ENCODE results near the gene PIP5KL1. TPM values are rescaled to one million over a fixed set of nuclear protein-coding genes. Genes with fewer than 3 reads are reported as not detected.

The PIP5KL1 gene
- total RNA-seq, 3 donors from 2014 or later (not counting 1 experiment from before 2014, with no cell fraction given) = 0.52 to 1.4 (median 0.97) TPM

DNA sequence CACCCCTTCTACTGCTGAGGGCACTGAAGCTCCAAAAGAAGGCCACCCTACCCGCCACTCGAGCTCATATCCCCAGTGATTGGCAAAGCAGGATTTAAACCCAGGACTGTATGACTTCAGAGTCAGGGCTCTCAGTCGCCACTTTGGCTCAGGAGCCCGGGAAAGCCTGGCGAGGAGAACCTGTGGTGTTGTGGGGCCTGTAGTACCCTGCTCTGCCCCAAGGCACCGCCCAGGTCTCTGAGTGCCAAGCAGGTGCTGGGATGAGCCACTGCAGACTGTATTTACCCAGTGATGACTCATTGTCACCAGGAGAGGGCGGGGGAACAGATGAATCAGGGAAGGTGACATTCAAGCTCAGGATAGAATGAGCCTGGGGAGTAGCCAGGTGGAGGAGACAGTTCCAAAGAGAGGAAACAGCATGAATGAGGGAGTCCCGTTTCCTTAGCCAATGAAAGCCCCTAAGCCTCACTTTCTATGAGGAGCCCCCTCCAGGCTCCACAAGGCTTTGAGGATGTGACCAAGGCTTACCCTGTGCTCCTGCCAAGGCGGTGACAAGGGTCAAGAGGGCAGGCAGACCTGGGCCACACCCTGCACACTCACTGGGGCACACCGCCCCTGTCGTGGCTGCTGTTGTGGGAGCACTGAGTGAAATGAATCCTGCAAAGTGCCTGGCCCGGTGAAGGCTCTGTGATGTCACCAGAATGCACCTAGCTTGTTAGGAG lies 24.9 kb upstream of the PIP5KL1 start:
- Mint-ChIP-seq H3K36me3 (no peaks in the 10 kb centered on the region), H3K4me1 (peaks cover 5 to 12% of the 10 kb centered on the region in 2 donors), H3K27me3 (ENCODE audit: low read depth in 2 of 2) (no peaks in the 10 kb centered on the region), H3K9me3 (no peaks in the 10 kb centered on the region), H3K4me3 (no peak overlapping the region), H3K27ac (peak overlapping the region in 1 of 2 donors; percentile 58)
- TF ChIP-seq, protein P1, sequence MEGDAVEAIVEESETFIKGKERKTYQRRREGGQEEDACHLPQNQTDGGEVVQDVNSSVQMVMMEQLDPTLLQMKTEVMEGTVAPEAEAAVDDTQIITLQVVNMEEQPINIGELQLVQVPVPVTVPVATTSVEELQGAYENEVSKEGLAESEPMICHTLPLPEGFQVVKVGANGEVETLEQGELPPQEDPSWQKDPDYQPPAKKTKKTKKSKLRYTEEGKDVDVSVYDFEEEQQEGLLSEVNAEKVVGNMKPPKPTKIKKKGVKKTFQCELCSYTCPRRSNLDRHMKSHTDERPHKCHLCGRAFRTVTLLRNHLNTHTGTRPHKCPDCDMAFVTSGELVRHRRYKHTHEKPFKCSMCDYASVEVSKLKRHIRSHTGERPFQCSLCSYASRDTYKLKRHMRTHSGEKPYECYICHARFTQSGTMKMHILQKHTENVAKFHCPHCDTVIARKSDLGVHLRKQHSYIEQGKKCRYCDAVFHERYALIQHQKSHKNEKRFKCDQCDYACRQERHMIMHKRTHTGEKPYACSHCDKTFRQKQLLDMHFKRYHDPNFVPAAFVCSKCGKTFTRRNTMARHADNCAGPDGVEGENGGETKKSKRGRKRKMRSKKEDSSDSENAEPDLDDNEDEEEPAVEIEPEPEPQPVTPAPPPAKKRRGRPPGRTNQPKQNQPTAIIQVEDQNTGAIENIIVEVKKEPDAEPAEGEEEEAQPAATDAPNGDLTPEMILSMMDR (IDR thresholded peaks at IDR 0.05) = no peak
- intact Hi-C loops (cut with micrococcal nuclease) = no loop called here
- 61% methylated on average over 12 of the region's 12 CpGs for WGBS (ENCODE audit: insufficient coverage)
- Histone ChIP-seq H3K27ac (ENCODE audit: low read length) (no peak overlapping the region), H3K4me3 (ENCODE audit: low read length) (no peak overlapping the region), H3K9me3 (ENCODE audit: control insufficient read depth, insufficient read depth, low read length) (no peaks in the 10 kb centered on the region), H3K27me3 (ENCODE audit: control insufficient read depth, insufficient read depth, low read length) (no peaks in the 10 kb centered on the region), H3K36me3 (ENCODE audit: control insufficient read depth, insufficient read depth, low read length) (no peaks in the 10 kb centered on the region), H3K4me1 (ENCODE audit: control insufficient read depth, insufficient read depth, low read length) (peaks cover 29% of the 10 kb centered on the region)
- ATAC-seq (peak; percentile 59 to 82 (median 75)), DNase-seq (peak in 1 of 2 donors; percentile 89)

DNA sequence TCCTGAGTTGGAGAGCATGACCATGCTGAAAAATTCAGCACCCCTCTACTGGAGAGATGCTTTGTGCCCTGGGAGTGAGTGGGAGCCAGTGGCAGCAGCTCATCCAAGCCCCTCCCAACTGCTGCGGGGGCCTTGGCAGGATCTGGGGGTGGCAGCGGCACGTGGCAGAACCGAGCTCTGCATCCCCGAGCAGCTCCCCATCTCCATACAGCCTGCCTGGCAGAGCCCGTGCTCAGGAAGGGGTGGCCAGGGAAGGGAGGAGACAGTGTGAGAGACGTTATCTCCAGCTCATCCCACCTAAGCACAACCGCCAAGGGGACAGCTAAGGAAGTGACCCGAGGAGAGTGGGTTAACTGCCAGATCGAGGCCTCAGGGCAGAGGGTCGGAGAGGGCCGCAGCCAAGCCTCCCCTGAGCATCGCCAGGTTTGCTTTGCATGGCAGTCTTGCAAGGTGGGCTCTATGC lies 24.3 kb upstream of the PIP5KL1 start:
- DNase-seq (no peak), ATAC-seq (no peak)
- Histone ChIP-seq H3K27ac (ENCODE audit: low read length) (no peak overlapping the region), H3K27me3 (ENCODE audit: control insufficient read depth, insufficient read depth, low read length) (no peaks in the 10 kb centered on the region), H3K36me3 (ENCODE audit: control insufficient read depth, insufficient read depth, low read length) (no peaks in the 10 kb centered on the region), H3K9me3 (ENCODE audit: control insufficient read depth, insufficient read depth, low read length) (no peaks in the 10 kb centered on the region), H3K4me1 (ENCODE audit: control insufficient read depth, insufficient read depth, low read length) (peaks cover 23% of the 10 kb centered on the region), H3K4me3 (ENCODE audit: low read length) (no peak overlapping the region)
- TF ChIP-seq, protein P1 (IDR thresholded peaks at IDR 0.05) = no peak
- no peaks in the 10 kb centered on the region for H3K9me3 Mint-ChIP-seq
- H3K27me3 Mint-ChIP-seq (ENCODE audit: low read depth in 2 of 2) = no peaks in the 10 kb centered on the region
- WGBS (ENCODE audit: insufficient coverage) = 89% methylated on average over 13 of the region's 13 CpGs
- intact Hi-C loops (cut with micrococcal nuclease) = no loop called here
- no peaks in the 10 kb centered on the region for H3K36me3 Mint-ChIP-seq
- peaks cover 5 to 7% of the 10 kb centered on the region in 2 donors for H3K4me1 Mint-ChIP-seq
- no peak overlapping the region for H3K4me3 Mint-ChIP-seq
- H3K27ac Mint-ChIP-seq = no peak overlapping the region

DNA sequence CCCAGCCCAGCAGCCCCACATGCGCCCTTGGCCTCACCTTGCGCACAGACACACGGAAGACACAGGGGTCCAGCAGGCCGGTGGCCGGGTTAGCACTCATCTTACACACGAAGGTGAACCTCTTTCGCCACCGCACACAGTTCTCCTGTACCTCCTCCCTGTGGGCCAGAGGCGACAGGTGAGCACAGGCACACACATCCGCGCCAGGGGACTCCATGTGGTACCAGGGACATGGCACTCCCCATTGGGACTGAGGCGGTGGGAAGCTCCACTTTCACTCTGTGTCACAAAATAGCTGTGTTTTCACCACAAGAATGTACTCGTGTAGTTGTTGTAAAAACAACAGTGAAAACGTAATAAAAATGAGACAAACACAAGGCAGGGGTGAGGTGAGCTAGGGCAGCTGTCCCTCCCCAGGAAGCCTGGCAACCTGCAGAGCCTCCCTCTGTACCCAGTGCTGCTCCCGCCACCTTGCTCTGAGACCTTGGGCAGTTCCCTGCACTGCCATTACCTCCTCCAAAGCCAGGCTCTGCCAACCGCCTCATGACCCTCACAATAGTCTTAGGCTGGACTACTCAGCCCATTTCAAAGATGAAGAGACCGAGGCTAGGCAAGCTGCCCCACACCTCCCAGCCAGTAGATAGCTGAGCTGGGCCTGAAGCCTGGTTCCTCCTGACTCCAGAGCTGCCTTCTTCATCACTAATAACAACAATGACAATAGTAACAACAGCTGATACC lies 23.4 kb upstream of the PIP5KL1 start:
- intact Hi-C loops (cut with micrococcal nuclease) = no loop called here
- Histone ChIP-seq H3K4me3 (ENCODE audit: low read length) (no peak overlapping the region), H3K27me3 (ENCODE audit: control insufficient read depth, insufficient read depth, low read length) (no peaks in the 10 kb centered on the region), H3K4me1 (ENCODE audit: control insufficient read depth, insufficient read depth, low read length) (peaks cover 23% of the 10 kb centered on the region), H3K36me3 (ENCODE audit: control insufficient read depth, insufficient read depth, low read length) (no peaks in the 10 kb centered on the region), H3K9me3 (ENCODE audit: control insufficient read depth, insufficient read depth, low read length) (no peaks in the 10 kb centered on the region), H3K27ac (ENCODE audit: low read length) (no peak overlapping the region)
- Mint-ChIP-seq H3K4me3 (no peak overlapping the region), H3K4me1 (peaks cover 5 to 7% of the 10 kb centered on the region in 2 donors), H3K27me3 (ENCODE audit: low read depth in 2 of 2) (no peaks in the 10 kb centered on the region), H3K36me3 (no peaks in the 10 kb centered on the region), H3K9me3 (no peaks in the 10 kb centered on the region), H3K27ac (no peak overlapping the region)
- DNase-seq = no peak
- no peak for ATAC-seq
- 89% methylated on average over 17 of the region's 17 CpGs for WGBS (ENCODE audit: insufficient coverage)
- TF ChIP-seq, protein P1 (IDR thresholded peaks at IDR 0.05) = no peak
